Cerebellar nuclear complex (tissue), 1 donor: ENCODE measurements around the gene LSM14A.
A peak's percentile ranks its signal among the peaks of the same experiment; 100 is the strongest.
"Not testable (repeated sequence)": the region's sequence is repeated elsewhere in the genome, so short reads cannot be mapped to it uniquely, and the experiment has no call there.

Experiments used
- DNase-seq, 2 experiments: peaks; one replicate each; lab custom pipeline; 2025; lab: John Stamatoyannopoulos, UW

The LSM14A gene

GRCh38 chr19:34189917-34190425 lies 17.7 kb downstream of the LSM14A start:
- DNase-seq = no peak

- no peak for DNase-seq
These were observed 19.2 kb downstream of the LSM14A start for GRCh38 chr19:34191355-34191962.

- DNase-seq = no peak
These were observed 21.1 kb downstream of the LSM14A start for GRCh38 chr19:34193439-34193838.

DNA sequence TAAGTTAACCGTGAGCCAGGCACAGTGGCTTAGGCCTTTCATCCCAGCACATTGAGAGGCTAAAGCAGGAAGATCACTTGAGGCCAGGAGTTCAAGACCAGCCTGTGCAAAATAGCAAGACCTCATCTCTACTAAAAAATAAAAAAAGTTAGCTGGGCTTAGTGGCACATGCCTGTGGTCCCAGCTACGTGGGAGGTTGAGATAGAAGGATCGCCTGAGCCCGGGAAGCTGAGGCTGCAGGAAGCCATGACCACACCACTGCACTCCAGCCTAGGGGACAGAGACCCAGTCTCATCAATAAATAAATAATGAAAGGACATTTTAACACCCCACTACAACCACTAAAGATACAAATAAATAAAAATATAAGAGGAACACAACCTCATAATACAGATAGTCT lies 21.6 kb downstream of the LSM14A start:
- no peak for DNase-seq

GRCh38 chr19:34201133-34201532 lies 28.8 kb downstream of the LSM14A start:
- DNase-seq = no peak

DNA sequence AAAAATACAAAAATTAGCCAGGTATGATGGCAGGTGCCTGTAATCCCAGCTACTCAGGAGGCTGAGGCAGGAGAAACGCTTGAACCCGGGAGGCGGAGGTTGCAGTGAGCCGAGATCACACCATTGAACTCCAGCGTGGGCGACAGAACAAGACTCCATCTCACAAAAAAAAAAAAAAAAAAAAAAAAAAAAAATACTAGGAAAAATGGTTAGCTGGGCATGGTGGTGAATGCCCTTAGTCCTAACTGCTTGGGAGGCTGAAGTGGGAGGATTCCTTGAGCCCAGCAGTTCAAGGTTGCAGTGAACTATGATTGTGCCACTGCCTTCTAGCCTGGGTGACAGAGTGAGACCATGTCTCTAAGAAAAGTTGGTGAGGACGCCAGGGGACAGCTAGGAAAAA lies 33.0 kb downstream of the LSM14A start:
- not testable (repeated sequence) for DNase-seq

DNA sequence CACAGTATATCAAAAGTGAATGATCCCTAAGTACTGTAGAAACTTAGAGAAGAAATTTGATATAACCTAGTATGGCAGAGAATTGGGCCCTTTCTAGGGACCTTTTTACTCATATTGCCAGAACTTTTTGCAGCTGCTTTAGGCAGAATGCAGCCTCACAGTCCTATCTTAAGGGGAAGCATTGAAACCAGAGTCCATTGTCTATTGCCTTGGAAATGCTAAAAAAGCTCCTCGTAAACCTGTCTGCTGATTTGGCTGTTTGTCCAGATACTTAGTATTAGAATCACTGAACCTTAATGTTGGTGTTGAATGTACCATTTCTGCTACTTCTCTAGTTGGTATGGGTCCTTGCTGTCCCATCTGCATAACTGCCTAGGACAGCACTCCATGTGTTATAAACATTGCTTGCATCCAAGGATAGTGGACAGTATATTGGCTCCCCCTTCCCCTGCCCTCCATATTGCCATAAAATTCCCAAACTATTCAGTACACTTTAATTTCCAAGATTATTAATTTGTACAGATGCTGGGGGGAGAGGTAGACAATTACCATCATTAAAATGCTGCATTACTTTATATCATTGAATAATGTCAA lies 36.1 kb downstream of the LSM14A start:
- DNase-seq = no peak

- no peak for DNase-seq
These were observed 37.4 kb downstream of the LSM14A start for GRCh38 chr19:34209726-34210125.

GRCh38 chr19:34213283-34213682 lies 41.0 kb downstream of the LSM14A start:
- DNase-seq = no peak

GRCh38 chr19:34214040-34214439 lies 41.7 kb downstream of the LSM14A start:
- DNase-seq = no peak

DNA sequence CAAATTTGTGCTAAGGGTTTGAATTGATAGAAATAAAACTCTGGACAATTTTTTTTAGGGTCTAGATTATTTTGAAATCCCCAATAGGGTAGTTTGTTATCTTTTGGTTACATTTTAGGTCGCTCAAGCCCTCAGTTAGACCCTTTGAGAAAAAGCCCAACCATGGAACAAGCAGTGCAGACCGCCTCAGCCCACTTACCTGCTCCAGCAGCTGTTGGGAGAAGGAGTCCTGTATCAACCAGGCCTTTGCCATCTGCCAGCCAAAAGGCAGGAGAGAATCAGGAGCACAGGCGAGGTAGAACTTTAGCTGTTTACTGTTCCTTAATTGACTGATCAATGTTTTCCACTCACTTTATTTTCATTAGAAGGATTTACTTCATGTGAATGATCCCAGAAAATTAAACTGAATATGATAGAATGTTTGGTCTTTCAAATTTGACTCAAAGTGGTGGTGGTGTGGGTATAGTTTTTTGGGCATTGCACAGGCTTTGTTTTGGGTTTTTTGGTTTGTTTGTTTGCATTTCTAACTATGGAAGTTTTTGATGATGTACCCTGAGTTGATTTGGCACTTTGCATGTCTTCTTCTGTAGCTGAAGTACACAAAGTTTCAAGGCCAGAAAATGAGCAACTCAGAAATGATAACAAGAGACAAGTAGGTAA lies 42.8 kb downstream of the LSM14A start:
- no peak for DNase-seq

DNA sequence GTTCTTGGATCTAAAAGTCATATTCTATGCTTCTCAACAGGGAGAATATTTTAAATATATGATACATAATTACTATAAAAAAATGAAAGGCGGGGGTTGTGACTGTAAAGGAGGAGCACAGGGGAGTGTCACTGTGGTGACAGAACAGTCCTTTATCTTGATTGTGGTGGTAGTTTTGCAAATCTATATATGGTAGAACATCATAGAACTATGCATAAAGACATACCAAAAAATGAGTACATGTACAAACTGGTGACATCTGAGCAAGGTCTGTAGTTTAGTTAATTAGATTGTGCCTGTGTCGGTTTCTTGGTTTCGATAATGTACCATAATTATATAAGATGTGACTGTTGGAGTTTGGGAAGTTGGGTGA lies 43.3 kb downstream of the LSM14A start:
- DNase-seq = no peak

GRCh38 chr19:34216745-34217219 lies 44.5 kb downstream of the LSM14A start:
- not testable (repeated sequence) for DNase-seq

DNA sequence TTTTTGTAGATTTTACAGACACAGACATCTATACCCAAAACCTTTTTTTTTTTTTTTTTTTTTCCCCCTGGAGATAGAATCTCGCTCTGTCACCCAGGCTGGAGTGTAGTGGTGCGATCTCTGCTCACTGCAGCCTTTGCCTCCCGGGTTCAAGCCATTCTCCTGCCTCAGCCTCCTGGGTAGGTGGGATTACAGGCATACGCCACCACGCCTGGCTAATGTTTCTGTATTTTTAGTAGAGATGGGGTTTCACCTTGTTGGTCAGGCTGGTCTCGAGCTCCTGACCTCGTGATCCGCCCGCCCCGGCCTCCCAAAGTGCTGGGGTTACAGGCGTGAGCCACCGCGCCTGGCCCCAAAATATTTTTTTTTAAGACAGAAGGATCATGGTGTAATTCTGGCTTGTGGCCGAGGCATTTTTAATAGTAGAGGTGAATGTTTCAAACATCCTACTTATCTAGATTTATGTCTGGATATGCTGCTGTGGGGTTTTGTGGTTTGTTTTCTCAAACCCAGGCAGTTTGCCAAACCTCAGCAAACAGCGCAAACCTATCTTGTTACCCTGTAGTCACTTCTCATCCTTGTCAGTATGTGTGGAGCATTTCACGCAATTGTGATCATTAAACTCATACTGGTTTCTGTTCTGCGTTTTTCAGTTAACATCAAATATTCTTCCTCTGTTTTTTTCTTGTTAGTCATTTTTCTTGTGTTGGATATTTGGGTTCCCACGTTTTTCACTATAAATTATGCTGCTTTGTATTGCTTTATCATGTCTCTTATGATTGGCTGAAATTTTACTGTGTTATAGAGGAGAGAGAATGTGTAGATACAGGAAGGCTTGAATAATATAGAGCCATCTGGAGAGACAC lies 45.9 kb downstream of the LSM14A start:
- no peak for DNase-seq

- DNase-seq = no peak
These were observed 46.5 kb downstream of the LSM14A start for GRCh38 chr19:34218818-34219164.

DNA sequence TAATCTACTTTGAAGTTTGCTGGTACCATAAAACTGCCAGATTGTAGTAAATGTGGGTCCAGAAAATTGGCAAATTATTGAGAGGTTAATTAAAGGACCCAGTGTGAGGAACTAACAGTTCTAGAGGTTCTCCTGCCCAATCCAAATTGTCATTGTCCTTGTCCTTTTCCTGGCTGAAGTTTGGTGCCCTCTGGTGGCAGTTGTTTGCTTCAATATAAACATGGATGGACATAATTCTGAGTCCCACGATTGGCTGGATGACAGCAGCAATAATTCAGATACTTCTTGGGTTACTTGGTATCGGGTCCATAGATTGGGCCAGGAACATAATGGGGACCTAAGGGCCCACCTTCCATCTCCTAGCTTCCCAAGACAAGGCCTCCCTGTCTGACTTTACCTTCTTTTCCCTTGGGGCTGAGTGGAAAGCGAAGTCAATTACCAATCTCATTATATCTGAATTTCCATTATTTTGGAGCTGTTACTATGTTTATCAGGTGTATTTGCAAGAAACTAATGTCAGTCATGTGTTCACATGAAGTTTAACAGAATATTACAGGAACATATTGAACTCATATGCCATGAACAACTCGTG lies 48.3 kb downstream of the LSM14A start:
- DNase-seq = peak in 1 of 2 experiments; percentile 5

GRCh38 chr19:34222386-34222785 lies 50.1 kb downstream of the LSM14A start:
- no peak for DNase-seq

DNA sequence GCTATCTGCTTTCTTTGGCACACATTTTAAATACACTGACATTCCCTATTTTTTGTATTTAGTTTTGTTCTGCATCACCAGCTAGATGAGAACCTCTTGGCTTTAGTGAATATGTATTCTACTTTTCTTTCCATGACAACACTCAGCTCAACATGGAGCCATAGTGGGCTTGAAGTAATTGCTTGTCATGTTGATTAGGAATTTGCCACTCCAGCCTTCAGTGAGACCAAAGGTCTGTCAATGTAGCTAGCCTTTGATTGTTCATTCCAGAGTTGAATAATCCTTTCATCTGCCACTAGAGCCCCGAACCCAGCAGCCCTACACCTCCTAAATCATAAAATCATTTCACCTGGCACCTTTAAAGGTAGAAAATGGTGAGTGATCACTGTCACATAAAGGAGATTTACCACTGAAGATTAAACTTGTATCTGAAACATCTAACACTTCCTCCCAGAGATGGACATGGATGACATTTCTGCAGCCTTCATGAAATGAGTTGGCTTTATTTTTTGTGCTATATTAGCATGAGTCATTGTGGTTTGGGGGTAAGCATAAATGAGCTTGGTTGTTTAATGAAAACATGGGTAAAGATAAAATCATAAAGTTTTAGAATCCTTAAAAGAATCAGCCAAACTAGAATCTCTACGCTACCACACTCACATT lies 52.8 kb downstream of the LSM14A start:
- no peak for DNase-seq

- no peak for DNase-seq
These were observed 53.3 kb downstream of the LSM14A start for GRCh38 chr19:34225659-34226015.

DNA sequence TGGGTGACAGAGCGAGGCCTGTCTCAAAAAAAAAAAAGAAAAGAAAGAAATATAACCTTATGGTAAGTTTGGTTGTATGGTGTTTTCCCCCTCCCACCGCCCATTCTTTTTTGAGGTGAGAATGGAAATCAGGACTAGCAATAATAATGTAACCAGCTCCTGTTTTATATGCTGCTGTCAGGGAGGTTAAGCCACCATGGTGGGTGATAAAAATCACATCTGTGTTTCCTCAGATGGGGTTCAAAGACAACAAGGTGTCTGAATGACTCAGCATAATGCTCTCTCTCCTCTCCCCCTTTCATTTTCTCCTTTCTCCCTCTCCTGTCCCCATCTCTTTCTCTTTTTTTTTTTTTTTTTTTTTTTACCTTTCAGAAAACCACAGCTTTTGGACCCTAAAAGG lies 53.7 kb downstream of the LSM14A start:
- DNase-seq = no peak

DNA sequence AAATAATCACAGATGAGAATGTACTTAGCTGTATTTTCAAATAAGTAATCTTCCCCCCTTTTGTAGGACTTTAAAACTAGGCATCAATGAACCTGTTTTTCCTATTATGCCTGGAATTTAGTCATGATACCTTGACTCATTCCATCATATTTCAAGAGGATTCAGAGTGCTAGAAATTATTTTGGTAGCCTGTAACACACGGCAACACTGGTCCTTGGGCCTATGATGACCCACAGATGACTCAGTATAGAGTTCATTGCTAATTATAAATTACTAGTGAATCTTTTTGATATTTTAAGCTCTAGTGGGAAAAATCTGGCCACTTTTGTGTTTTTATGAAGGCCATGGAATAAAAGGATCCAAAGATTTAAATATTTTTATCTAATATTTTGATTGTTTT lies 56.0 kb downstream of the LSM14A start:
- no peak for DNase-seq

DNA sequence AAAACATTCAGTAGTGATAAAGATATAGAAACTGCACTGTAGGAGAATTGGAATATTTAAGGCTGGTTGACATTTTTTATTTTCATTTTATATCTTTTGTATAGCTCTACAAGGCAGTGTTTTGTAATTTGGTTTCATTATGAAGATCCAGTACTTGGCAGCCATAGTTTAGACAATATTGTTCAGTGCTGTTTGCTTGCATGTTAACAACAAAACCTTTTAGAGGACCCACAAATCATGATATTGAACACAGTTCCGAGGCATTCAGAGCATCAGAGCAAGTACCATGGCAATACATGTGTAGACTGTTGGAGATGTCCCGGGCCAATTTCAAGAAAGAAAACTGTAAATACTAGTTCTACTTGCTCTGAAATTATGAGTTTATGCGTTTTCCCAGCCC lies 56.5 kb downstream of the LSM14A start:
- no peak for DNase-seq
